H9 (cell line): ENCODE results near the gene MED13L. TPM values are rescaled to one million over a fixed set of nuclear protein-coding genes. Genes with fewer than 3 reads are reported as not detected.

Source experiments
- DNase-seq: peaks from one replicate; pipeline ENCODE4 v3.0.0-alpha.2; 2017
- H2AFZ ChIP-seq: one replicate; pipeline ENCODE4 v1.6.1; 2013; ENCODE audit warnings: mild to moderate bottlenecking, low read length, control low read depth, moderate library complexity
- H2AK5ac ChIP-seq: 2 replicates; pipeline ENCODE4 v1.6.1; 2013; ENCODE audit warnings: low read length, control low read depth, mixed read lengths; ENCODE audit not compliant: insufficient read length
- H2BK120ac ChIP-seq: one replicate; pipeline ENCODE4 v1.6.1; 2013; ENCODE audit warnings: low read depth, mild to moderate bottlenecking, low read length, control low read depth, inconsistent platforms; ENCODE audit not compliant: poor library complexity, severe bottlenecking
- H2BK12ac ChIP-seq: 2 replicates; pipeline ENCODE4 v1.6.1; 2013; ENCODE audit warnings: low read length, control low read depth, mixed read lengths, low read depth; ENCODE audit not compliant: insufficient read length
- H2BK15ac ChIP-seq: 2 replicates; pipeline ENCODE4 v1.6.1; 2013; ENCODE audit warnings: low read depth, low read length, control low read depth
- H2BK20ac ChIP-seq: one replicate; pipeline ENCODE4 v1.6.1; 2013; ENCODE audit warnings: low read depth, mild to moderate bottlenecking, low read length, control low read depth, inconsistent platforms; ENCODE audit not compliant: poor library complexity, severe bottlenecking
- H2BK5ac ChIP-seq: 2 replicates; pipeline ENCODE4 v1.6.1; 2013; ENCODE audit warnings: low read length, control low read depth, mixed read lengths; ENCODE audit not compliant: insufficient read length
- H3K14ac ChIP-seq: 2 replicates; pipeline ENCODE4 v1.6.1; 2013; ENCODE audit warnings: low read length, control low read depth; ENCODE audit not compliant: insufficient read depth
- H3K18ac ChIP-seq: 2 replicates; pipeline ENCODE4 v1.6.1; 2013; ENCODE audit warnings: low read depth, mild to moderate bottlenecking, mixed read lengths, low read length, control low read depth; ENCODE audit not compliant: insufficient read length
- H3K23ac ChIP-seq: 2 replicates; pipeline ENCODE4 v1.6.1; 2013; ENCODE audit warnings: low read length, control low read depth, mixed read lengths, low read depth; ENCODE audit not compliant: insufficient read length
- H3K23me2 ChIP-seq: 2 replicates; pipeline ENCODE4 v1.6.1; 2013; ENCODE audit warnings: low read depth, mild to moderate bottlenecking, mixed read lengths, low read length, control low read depth; ENCODE audit not compliant: insufficient read length, poor library complexity, severe bottlenecking
- H3K27ac ChIP-seq: 2 replicates; pipeline ENCODE4 v1.5.1; 2013; ENCODE audit warnings: low read length, control low read depth, mixed read lengths, low read depth; ENCODE audit not compliant: insufficient read length
- H3K27me3 ChIP-seq: 2 replicates; pipeline ENCODE4 v1.6.1; 2013; ENCODE audit warnings: low read length, control low read depth, inconsistent platforms; ENCODE audit not compliant: insufficient read depth
- H3K4ac ChIP-seq: 2 replicates; pipeline ENCODE4 v1.6.1; 2013; ENCODE audit warnings: low read depth, mild to moderate bottlenecking, control low read depth, inconsistent platforms, low read length, moderate library complexity
- H3K4me1 ChIP-seq: 2 replicates; pipeline ENCODE4 v1.6.1; 2013; ENCODE audit warnings: low read length, control low read depth, inconsistent platforms; ENCODE audit not compliant: insufficient read depth
- H3K4me2 ChIP-seq: 2 replicates; pipeline ENCODE4 v1.6.1; 2013; ENCODE audit warnings: low read length, control low read depth, mixed read lengths; ENCODE audit not compliant: insufficient read length, insufficient read depth
- H3K56ac ChIP-seq: 2 replicates; pipeline ENCODE4 v1.6.1; 2013; ENCODE audit warnings: low read depth, mild to moderate bottlenecking, mixed read lengths, low read length, control low read depth; ENCODE audit not compliant: insufficient read length
- H3K79me1 ChIP-seq: 2 replicates; pipeline ENCODE4 v1.6.1; 2013; ENCODE audit warnings: low read depth, mild to moderate bottlenecking, moderate library complexity, low read length, control low read depth, inconsistent platforms; ENCODE audit not compliant: insufficient read depth, poor library complexity, severe bottlenecking
- H3K79me2 ChIP-seq: 2 replicates; pipeline ENCODE4 v1.6.1; 2013; ENCODE audit warnings: low read length, control low read depth, inconsistent platforms; ENCODE audit not compliant: insufficient read depth
- H3K9ac ChIP-seq: 2 replicates; pipeline ENCODE4 v1.6.1; 2013; ENCODE audit warnings: low read length, control low read depth, mixed read lengths; ENCODE audit not compliant: insufficient read length; ENCODE audit errors: extremely low read depth
- H3K9me3 ChIP-seq: one replicate; pipeline ENCODE4 v1.6.1; 2013; ENCODE audit warnings: low read depth, low read length, inconsistent platforms; ENCODE audit not compliant: control insufficient read depth
- H3T11ph ChIP-seq: one replicate; pipeline ENCODE4 v1.6.1; 2013; ENCODE audit warnings: mild to moderate bottlenecking, low read length, control low read depth, inconsistent platforms
- H4K20me1 ChIP-seq: one replicate; pipeline ENCODE4 v1.6.1; 2013; ENCODE audit not compliant: control insufficient read depth, insufficient read length, insufficient read depth
- H4K5ac ChIP-seq: 2 replicates; pipeline ENCODE4 v1.6.1; 2013; ENCODE audit warnings: low read depth, mild to moderate bottlenecking, mixed read lengths, low read length, control low read depth; ENCODE audit not compliant: insufficient read length
- H4K8ac ChIP-seq: replicated peaks from 2 replicates; pipeline ENCODE4 v1.6.1; 2013; ENCODE audit warnings: low read length, control low read depth, mixed read lengths, low read depth; ENCODE audit not compliant: insufficient read length
- H4K91ac ChIP-seq: 2 replicates; pipeline ENCODE4 v1.6.1; 2013; ENCODE audit warnings: low read depth, mild to moderate bottlenecking, moderate library complexity, mixed read lengths, low read length, control low read depth; ENCODE audit not compliant: insufficient read length
- H3K27ac Mint-ChIP-seq, 3 experiments: 2 replicates in 2 of 3; 3 replicates in 1 of 3; pipeline ENCODE4 v1.8.0; 2020 to 2021; ENCODE audit warnings: mixed read lengths in 3 of 3, mild to moderate bottlenecking in 1 of 3, moderate library complexity in 1 of 3
- H3K27me3 Mint-ChIP-seq: 2 replicates; pipeline ENCODE4 v1.8.0; 2021; ENCODE audit warnings: low read depth, mild to moderate bottlenecking, moderate library complexity, mixed read lengths
- H3K36me3 Mint-ChIP-seq, 3 experiments: 2 replicates in 2 of 3; 3 replicates in 1 of 3; pipeline ENCODE4 v1.8.0; 2020 to 2021; ENCODE audit warnings: low read depth in 3 of 3, mixed read lengths in 3 of 3; ENCODE audit not compliant: insufficient read depth in 1 of 3
- H3K4me1 Mint-ChIP-seq, 2 experiments: 2 replicates each; pipeline ENCODE4 v1.8.0; 2020; ENCODE audit warnings: mixed read lengths in 2 of 2
- H3K4me3 Mint-ChIP-seq, 2 experiments: 2 replicates in 1 of 2; 3 replicates in 1 of 2; pipeline ENCODE4 v1.8.0; 2020 to 2021; ENCODE audit warnings: mild to moderate bottlenecking in 2 of 2, mixed read lengths in 2 of 2, moderate library complexity in 1 of 2
- H3K9me3 Mint-ChIP-seq, 2 experiments: 2 replicates in 1 of 2; 3 replicates in 1 of 2; pipeline ENCODE4 v1.8.0; 2020; ENCODE audit warnings: mild to moderate bottlenecking in 2 of 2, mixed read lengths in 2 of 2, moderate library complexity in 1 of 2
- WGBS: extraction: QIAGEN DNeasy Blood & Tissue Kit; methylation state at CpG from one replicate; pipeline ENCODE4 v1.1.7; 2013; ENCODE audit warnings: missing lambda C conversion rate, low lambda C conversion rate, mixed read lengths; ENCODE audit not compliant: insufficient read length; ENCODE audit errors: extremely low coverage; 5-methylcytosine and 5-hydroxymethylcytosine counted together
- total RNA-seq: library from RNA; stranded (reverse); gene quantifications from 2 replicates; pipeline ENCODE4 v1.2.1, GENCODE V29; 2021
- TF ChIP-seq, protein P1 (sequence below): fragments of 200-600 bp; sonication (generic); conservative IDR thresholded peaks from 3 replicates; pipeline ENCODE4 v1.8.0; 2021; ENCODE audit warnings: antibody characterized with exemption, mild to moderate bottlenecking

MED13L gene
- total RNA-seq, 1 experiment from 2014 or later: 52.4 TPM

DNA sequence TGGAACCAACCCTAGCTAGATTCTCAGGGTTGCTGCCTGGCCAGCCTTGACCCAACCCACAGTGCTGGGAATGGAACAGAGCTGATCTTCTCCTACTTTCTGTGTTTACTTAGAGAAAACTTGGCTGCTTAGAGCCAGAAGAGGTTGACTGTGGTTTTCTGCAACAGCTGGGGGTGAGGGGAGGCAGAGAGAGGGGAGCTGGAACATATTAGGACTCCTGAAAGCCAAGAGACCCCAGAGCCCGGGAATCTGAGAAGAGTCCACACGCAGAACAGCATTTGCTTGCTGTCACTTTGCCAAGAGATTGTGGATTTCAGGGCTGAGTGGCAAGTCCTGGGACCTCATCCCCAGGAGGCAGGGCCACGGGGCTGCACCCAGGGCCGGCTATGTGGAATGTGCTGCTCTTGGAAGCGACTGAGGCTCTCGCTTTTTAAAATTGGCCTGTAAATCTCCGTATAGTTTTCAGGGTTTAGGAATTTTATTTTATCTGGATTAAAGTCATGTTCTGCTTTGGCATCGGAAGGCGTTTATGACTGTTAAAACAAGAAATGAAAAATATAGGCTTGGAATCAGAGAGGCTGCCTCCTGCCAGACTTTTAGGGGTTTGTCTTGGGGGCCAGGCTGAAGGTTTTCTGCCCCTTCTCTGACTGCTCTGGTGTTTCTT is 22.3 kb upstream of the MED13L start:
- Histone ChIP-seq H2BK120ac (no peak overlapping the region), H4K20me1 (no peaks in the 10 kb centered on the region), H3K9me3 (no peaks in the 10 kb centered on the region), H3K9ac (no peak overlapping the region), H3K79me1 (no peaks in the 10 kb centered on the region), H3K79me2 (no peaks in the 10 kb centered on the region), H2BK20ac (no peak overlapping the region), H2BK12ac (no peak overlapping the region), H4K8ac (no peak overlapping the region), H3K23ac (no peak overlapping the region), H3K27ac (no peak overlapping the region), H3K23me2 (no peaks in the 10 kb centered on the region), H3K27me3 (no peaks in the 10 kb centered on the region), H2BK5ac (no peak overlapping the region), H2BK15ac (no peak overlapping the region), H3K4me1 (peaks cover 3% of the 10 kb centered on the region; the same call in 1 of the 2 replicates), H3K4ac (no peak overlapping the region), H3K18ac (no peak overlapping the region), H3T11ph (no peak overlapping the region), H3K56ac (no peak overlapping the region), H3K14ac (no peak overlapping the region), H4K91ac (no peak overlapping the region), H3K4me2 (no peak overlapping the region), H4K5ac (no peak overlapping the region), H2AFZ (no peak overlapping the region), H2AK5ac (no peak overlapping the region)
- H3K27ac Mint-ChIP-seq: no peak overlapping the region; a peak in 1 of 7 replicates
- no peak overlapping the region for H3K4me3 Mint-ChIP-seq
- no CpG with 5 or more reads among the region's 9 CpGs for WGBS
- no peaks in the 10 kb centered on the region; the same call in 1 of the 2 replicates for H3K27me3 Mint-ChIP-seq
- H3K36me3 Mint-ChIP-seq: no peaks in the 10 kb centered on the region
- peaks cover 22 to 39% of the 10 kb centered on the region in 2 experiments for H3K4me1 Mint-ChIP-seq
- DNase-seq: no peak
- H3K9me3 Mint-ChIP-seq: peaks cover 0 to 4% of the 10 kb centered on the region in 2 experiments; a peak in 3 of 5 replicates
- TF ChIP-seq, protein P1, sequence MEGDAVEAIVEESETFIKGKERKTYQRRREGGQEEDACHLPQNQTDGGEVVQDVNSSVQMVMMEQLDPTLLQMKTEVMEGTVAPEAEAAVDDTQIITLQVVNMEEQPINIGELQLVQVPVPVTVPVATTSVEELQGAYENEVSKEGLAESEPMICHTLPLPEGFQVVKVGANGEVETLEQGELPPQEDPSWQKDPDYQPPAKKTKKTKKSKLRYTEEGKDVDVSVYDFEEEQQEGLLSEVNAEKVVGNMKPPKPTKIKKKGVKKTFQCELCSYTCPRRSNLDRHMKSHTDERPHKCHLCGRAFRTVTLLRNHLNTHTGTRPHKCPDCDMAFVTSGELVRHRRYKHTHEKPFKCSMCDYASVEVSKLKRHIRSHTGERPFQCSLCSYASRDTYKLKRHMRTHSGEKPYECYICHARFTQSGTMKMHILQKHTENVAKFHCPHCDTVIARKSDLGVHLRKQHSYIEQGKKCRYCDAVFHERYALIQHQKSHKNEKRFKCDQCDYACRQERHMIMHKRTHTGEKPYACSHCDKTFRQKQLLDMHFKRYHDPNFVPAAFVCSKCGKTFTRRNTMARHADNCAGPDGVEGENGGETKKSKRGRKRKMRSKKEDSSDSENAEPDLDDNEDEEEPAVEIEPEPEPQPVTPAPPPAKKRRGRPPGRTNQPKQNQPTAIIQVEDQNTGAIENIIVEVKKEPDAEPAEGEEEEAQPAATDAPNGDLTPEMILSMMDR: no peak
